ENCODE results near the gene IGF2R. TPM values are rescaled to one million over a fixed set of nuclear protein-coding genes. Genes with fewer than 3 reads are reported as not detected.
"Not testable (repeated sequence)": the region's sequence is repeated elsewhere in the genome, so short reads cannot be mapped to it uniquely, and the experiment has no call there.

Gene IGF2R
- total RNA-seq, 6 experiments from 2014 or later, result 77.3 to 119 (median 88.1) TPM

DNA sequence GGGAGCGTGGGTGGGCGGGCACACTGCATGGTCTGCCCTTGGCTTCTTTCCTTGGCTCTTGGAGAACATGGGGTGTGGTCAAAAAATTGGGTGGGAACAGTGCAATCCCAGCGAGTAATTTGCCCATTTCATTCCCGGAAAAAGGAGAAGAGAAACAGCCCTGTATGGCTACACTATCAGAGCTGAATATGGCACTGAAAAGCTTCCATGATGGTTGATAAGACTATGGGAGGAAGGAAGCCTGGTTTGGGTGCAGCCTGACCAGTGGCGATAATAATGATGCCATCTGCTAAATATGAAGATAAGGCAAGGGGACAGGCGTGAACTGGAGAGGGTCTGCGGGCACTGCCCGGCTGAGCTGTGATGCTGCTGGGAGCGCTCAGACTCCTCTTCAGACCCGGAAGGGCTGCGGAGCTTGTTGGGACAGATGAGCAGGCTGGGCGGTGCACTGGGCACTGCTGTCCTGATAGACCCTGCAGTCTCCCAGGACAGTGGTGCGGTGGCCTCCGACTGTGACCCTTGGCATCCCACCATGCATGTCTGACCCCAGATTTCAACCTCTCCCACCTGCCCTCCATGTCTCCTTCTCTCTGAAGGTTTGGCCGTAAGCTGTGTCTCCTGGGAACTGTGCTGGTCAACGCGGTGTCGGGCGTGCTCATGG is 162.9 kb downstream of the IGF2R start:
- no peak for DNase-seq
- no peaks in the 10 kb centered on the region for H3K9me3 Mint-ChIP-seq
- no peak overlapping the region for H3K4me3 Mint-ChIP-seq

DNA sequence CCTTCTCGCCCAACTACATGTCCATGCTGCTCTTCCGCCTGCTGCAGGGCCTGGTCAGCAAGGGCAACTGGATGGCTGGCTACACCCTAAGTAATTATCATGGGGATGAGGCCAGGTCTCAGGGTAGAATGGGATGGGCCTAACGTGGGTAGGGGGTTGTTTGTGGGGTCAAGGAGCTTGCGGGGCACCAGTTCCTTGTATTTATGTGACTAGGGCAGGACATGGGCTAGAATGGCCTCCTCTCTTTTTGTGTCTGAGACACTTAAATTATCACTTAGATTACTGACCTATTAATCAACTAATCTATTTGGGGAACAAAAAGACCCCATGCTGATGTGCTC is 163.4 kb downstream of the IGF2R start:
- Mint-ChIP-seq H3K36me3 (ENCODE audit: low read depth) (no peaks in the 10 kb centered on the region), H3K4me1 (ENCODE audit: low read depth) (peaks cover 21% of the 10 kb centered on the region), H3K4me3 (no peak overlapping the region), H3K27me3 (ENCODE audit: insufficient read depth) (peaks cover 6% of the 10 kb centered on the region; the same call in 1 of the 2 replicates), H3K9me3 (no peaks in the 10 kb centered on the region), H3K27ac (peak overlapping the region; percentile 22; the same call in 1 of the 2 replicates)
- DNase-seq, result no peak
- TF ChIP-seq, protein P1, sequence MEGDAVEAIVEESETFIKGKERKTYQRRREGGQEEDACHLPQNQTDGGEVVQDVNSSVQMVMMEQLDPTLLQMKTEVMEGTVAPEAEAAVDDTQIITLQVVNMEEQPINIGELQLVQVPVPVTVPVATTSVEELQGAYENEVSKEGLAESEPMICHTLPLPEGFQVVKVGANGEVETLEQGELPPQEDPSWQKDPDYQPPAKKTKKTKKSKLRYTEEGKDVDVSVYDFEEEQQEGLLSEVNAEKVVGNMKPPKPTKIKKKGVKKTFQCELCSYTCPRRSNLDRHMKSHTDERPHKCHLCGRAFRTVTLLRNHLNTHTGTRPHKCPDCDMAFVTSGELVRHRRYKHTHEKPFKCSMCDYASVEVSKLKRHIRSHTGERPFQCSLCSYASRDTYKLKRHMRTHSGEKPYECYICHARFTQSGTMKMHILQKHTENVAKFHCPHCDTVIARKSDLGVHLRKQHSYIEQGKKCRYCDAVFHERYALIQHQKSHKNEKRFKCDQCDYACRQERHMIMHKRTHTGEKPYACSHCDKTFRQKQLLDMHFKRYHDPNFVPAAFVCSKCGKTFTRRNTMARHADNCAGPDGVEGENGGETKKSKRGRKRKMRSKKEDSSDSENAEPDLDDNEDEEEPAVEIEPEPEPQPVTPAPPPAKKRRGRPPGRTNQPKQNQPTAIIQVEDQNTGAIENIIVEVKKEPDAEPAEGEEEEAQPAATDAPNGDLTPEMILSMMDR (IDR thresholded peaks at IDR 0.05), result no peak

More for the DNA sequence above, 162.9 kb downstream of the IGF2R start:
- peak overlapping the region; percentile 22; the same call in 1 of the 2 replicates for H3K27ac Mint-ChIP-seq
- H3K36me3 Mint-ChIP-seq (ENCODE audit: low read depth), result no peaks in the 10 kb centered on the region
- H3K27me3 Mint-ChIP-seq (ENCODE audit: insufficient read depth), result peaks cover 6% of the 10 kb centered on the region; the same call in 1 of the 2 replicates
- H3K4me1 Mint-ChIP-seq (ENCODE audit: low read depth), result peaks cover 21% of the 10 kb centered on the region
- TF ChIP-seq, protein P1 (IDR thresholded peaks at IDR 0.05), result no peak

DNA sequence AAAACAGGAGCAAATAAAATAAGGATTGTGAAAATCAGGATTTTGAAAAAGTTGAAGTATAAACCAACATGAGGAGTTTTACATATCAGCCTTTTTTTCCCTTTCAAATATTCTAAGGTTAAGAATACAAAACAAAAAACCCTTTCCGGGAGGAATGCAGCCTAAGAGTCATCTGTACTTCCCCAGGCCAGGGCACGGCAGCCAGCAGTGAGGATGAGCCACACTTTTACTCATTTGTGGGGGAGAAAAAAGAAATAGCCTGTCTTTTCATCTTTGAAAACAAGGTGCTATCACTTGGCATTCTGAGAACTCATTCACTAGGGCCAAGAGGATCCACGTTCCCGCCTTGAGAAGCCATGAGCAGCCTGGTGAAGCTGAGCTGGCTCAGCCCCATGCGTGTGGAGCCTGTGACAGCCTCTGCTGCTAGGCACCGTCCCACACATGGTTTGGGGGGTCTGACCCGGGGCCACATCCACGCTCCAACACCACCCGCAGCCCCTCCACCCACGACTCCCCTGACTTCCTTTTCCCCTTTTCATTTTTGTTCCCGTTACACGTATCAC is 164.0 kb downstream of the IGF2R start:
- no peak overlapping the region for H3K4me3 Mint-ChIP-seq
- peaks cover 6% of the 10 kb centered on the region; the same call in 1 of the 2 replicates for H3K27me3 Mint-ChIP-seq (ENCODE audit: insufficient read depth)
- no peaks in the 10 kb centered on the region for H3K9me3 Mint-ChIP-seq
- peaks cover 21% of the 10 kb centered on the region for H3K4me1 Mint-ChIP-seq (ENCODE audit: low read depth)
- peak; percentile 13 for DNase-seq
- peak overlapping the region; percentile 22 for H3K27ac Mint-ChIP-seq
- TF ChIP-seq, protein P1 (IDR thresholded peaks at IDR 0.05), result no peak
- no peaks in the 10 kb centered on the region for H3K36me3 Mint-ChIP-seq (ENCODE audit: low read depth)

DNA sequence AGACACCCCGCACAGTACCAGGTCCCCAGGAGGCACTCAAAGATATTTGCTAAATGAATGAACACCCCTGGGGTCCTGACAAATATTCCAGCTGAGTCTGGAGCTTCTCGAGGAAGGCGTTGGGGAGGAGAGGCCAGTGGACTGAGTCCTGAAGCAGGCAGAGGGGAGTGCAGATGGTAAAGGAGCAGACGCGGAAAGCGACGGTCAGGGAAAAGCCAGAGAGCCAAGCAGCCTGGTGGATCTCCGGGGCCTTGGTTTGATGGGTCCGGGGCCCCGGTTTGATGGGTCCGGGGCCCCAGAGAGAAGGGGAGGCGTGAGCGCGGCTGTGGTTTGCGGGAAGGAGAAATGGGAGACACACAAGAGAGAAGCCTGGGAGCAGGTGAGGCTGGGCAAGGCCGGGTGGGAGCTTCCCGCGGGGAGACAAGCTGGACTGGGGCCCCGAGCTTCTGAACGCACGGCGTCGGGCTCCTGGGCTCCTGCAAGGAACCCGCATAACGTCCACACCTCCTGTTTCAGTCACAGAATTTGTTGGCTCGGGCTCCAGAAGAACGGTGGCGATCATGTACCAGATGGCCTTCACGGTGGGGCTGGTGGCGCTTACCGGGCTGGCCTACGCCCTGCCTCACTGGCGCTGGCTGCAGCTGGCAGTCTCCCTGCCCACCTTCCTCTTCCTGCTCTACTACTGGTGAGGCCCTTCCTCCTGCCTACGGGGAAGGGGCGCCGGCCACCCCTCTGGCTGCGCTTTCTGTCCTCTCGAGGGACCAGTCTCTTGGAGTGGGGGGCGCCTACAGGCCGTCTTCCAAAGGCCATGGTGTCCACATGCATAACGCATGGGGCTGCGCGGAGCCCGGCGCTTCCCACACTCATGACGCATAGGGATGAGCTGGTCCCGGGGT is 164.8 kb downstream of the IGF2R start:
- no peaks in the 10 kb centered on the region for H3K36me3 Mint-ChIP-seq (ENCODE audit: low read depth)
- no peak for DNase-seq
- H3K9me3 Mint-ChIP-seq, result no peaks in the 10 kb centered on the region
- H3K27me3 Mint-ChIP-seq (ENCODE audit: insufficient read depth), result peaks cover 6% of the 10 kb centered on the region; the same call in 1 of the 2 replicates
- H3K4me3 Mint-ChIP-seq, result no peak overlapping the region
- H3K27ac Mint-ChIP-seq, result no peak overlapping the region
- H3K4me1 Mint-ChIP-seq (ENCODE audit: low read depth), result peaks cover 29% of the 10 kb centered on the region
- TF ChIP-seq, protein P1 (IDR thresholded peaks at IDR 0.05), result no peak

DNA sequence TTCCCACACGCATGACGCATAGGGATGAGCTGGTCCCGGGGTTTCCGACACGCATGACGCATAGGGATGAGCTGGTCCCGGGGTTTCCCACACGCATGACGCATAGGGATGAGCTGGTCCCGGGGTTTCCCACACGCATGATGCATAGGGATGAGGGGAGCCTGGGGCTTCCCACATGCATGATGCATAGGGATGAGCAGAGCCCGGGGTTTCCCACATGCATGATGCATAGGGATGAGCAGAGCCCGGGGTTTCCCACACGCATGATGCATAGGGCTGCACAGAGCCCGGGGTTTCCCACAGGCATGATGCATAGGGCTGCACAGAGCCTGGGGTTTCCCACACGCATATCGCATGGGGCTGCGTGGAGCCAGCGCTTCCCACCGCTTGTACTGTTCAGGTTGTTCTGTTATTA is 165.5 kb downstream of the IGF2R start:
- not testable (repeated sequence) for H3K27me3 Mint-ChIP-seq (ENCODE audit: insufficient read depth); H3K4me3 Mint-ChIP-seq; H3K9me3 Mint-ChIP-seq; H3K36me3 Mint-ChIP-seq (ENCODE audit: low read depth); H3K27ac Mint-ChIP-seq; DNase-seq
- H3K4me1 Mint-ChIP-seq (ENCODE audit: low read depth), result peaks cover 33% of the 10 kb centered on the region
